Activated T-helper 2 cell treated with anti-CD3 and anti-CD28 coated beads, Interferon-gamma antibody, Interleukin-2, Interleukin-4, amounts not matched to agents 10 μg/mL and 5 μg/mL and 100 μg/mL, durations not matched to agents 14 hours and 24 hours and 36 hours (primary cell): Measurements from ENCODE around the gene HTR1D. TPM values are rescaled to one million over a fixed set of nuclear protein-coding genes. Genes with fewer than 3 reads are reported as not detected.
"Not testable (repeated sequence)": the region's sequence is repeated elsewhere in the genome, so short reads cannot be mapped to it uniquely, and the experiment has no call there.

Experiments
- DNase-seq: peaks from one replicate; pipeline ENCODE4 v3.0.0; 2021; ENCODE audit warnings: low spot score
- H3K27ac Mint-ChIP-seq: one replicate; pipeline ENCODE4 v1.8.0; 2021; ENCODE audit warnings: mixed read lengths
- H3K27me3 Mint-ChIP-seq: one replicate; pipeline ENCODE4 v1.8.0; 2021; ENCODE audit warnings: low read depth, mixed read lengths
- H3K36me3 Mint-ChIP-seq: one replicate; pipeline ENCODE4 v1.8.0; 2021; ENCODE audit warnings: low read depth, mixed read lengths
- H3K4me1 Mint-ChIP-seq: one replicate; pipeline ENCODE4 v1.8.0; 2021; ENCODE audit warnings: low read depth, mixed read lengths
- H3K4me3 Mint-ChIP-seq: one replicate; pipeline ENCODE4 v1.8.0; 2021; ENCODE audit warnings: low read depth, mild to moderate bottlenecking, moderate library complexity, mixed read lengths
- H3K9me3 Mint-ChIP-seq: one replicate; pipeline ENCODE4 v1.8.0; 2021; ENCODE audit warnings: mixed read lengths
- intact Hi-C: fragments of 100-400 bp; cut with micrococcal nuclease; formaldehyde crosslinking; loops from one replicate; pipeline ENCODE4 v1.15.1; 2023
- total RNA-seq: library from RNA; stranded (reverse); gene quantifications from 2 replicates; pipeline ENCODE4 v1.2.3, GENCODE V29; 2022

HTR1D gene
- not detected in 2 replicates for total RNA-seq

- Mint-ChIP-seq H3K9me3 (no peaks in the 10 kb centered on the region), H3K36me3 (no peaks in the 10 kb centered on the region), H3K27ac (no peak within 1 kb of the TSS), H3K4me3 (no peak within 1 kb of the TSS), H3K4me1 (peaks cover 2% of the 10 kb centered on the region), H3K27me3 (peaks cover 56% of the 10 kb centered on the region)
- no peak for DNase-seq
- intact Hi-C loops = no loop called here
These were observed at the start of gene HTR1D for GRCh38 chr1:23217421-23218115. HTR1D (minus strand) TSS chr1:23217502; CDS start chr1:23194219, 23,283 bp downstream.

- Mint-ChIP-seq H3K4me1 (no peaks in the 10 kb centered on the region), H3K4me3 (no peak overlapping the region), H3K36me3 (no peaks in the 10 kb centered on the region), H3K27me3 (peaks cover 5% of the 10 kb centered on the region), H3K27ac (no peak overlapping the region), H3K9me3 (no peaks in the 10 kb centered on the region)
- intact Hi-C loops = no loop called here
- DNase-seq = no peak
These were observed 46.1 kb upstream of the HTR1D start for GRCh38 chr1:23263380-23263887.

- H3K4me1 Mint-ChIP-seq, DNase-seq, H3K27me3 Mint-ChIP-seq, H3K9me3 Mint-ChIP-seq, intact Hi-C loops, H3K4me3 Mint-ChIP-seq, H3K27ac Mint-ChIP-seq, H3K36me3 Mint-ChIP-seq: not testable (repeated sequence)
These were observed 40.8 kb upstream of the HTR1D start for GRCh38 chr1:23258082-23258481.

GRCh38 chr1:23257371-23257770 lies 40.1 kb upstream of the HTR1D start:
- H3K4me3 Mint-ChIP-seq, H3K27ac Mint-ChIP-seq, intact Hi-C loops, H3K27me3 Mint-ChIP-seq, DNase-seq, H3K4me1 Mint-ChIP-seq, H3K9me3 Mint-ChIP-seq, H3K36me3 Mint-ChIP-seq: not testable (repeated sequence)

- Mint-ChIP-seq H3K4me1 (no peaks in the 10 kb centered on the region), H3K27me3 (peaks cover 9% of the 10 kb centered on the region), H3K36me3 (no peaks in the 10 kb centered on the region), H3K4me3 (no peak overlapping the region), H3K9me3 (no peaks in the 10 kb centered on the region), H3K27ac (no peak overlapping the region)
- DNase-seq = no peak
- intact Hi-C loops = no loop called here
These were observed 37.3 kb upstream of the HTR1D start for GRCh38 chr1:23254584-23254983.

- intact Hi-C loops = no loop called here
- Mint-ChIP-seq H3K36me3 (no peaks in the 10 kb centered on the region), H3K4me1 (no peaks in the 10 kb centered on the region), H3K27me3 (peaks cover 11% of the 10 kb centered on the region), H3K4me3 (no peak overlapping the region), H3K27ac (no peak overlapping the region), H3K9me3 (no peaks in the 10 kb centered on the region)
- no peak for DNase-seq
These were observed 34.5 kb upstream of the HTR1D start for GRCh38 chr1:23251812-23252211.

- intact Hi-C loops = no loop called here
- Mint-ChIP-seq H3K9me3 (no peaks in the 10 kb centered on the region), H3K27me3 (peaks cover 11% of the 10 kb centered on the region), H3K27ac (no peak overlapping the region), H3K36me3 (no peaks in the 10 kb centered on the region), H3K4me3 (no peak overlapping the region), H3K4me1 (no peaks in the 10 kb centered on the region)
- DNase-seq = no peak
These were observed 32.6 kb upstream of the HTR1D start for GRCh38 chr1:23249787-23250454.

- H3K4me1 Mint-ChIP-seq = no peaks in the 10 kb centered on the region
- DNase-seq = no peak
- H3K36me3 Mint-ChIP-seq = no peaks in the 10 kb centered on the region
- H3K27me3 Mint-ChIP-seq = peaks cover 11% of the 10 kb centered on the region
- H3K9me3 Mint-ChIP-seq = no peaks in the 10 kb centered on the region
- no peak overlapping the region for H3K4me3 Mint-ChIP-seq
- intact Hi-C loops = no loop called here
- H3K27ac Mint-ChIP-seq = no peak overlapping the region
These were observed 30.0 kb upstream of the HTR1D start for GRCh38 chr1:23247276-23247675.

GRCh38 chr1:23246274-23246673 lies 29.0 kb upstream of the HTR1D start:
- Mint-ChIP-seq H3K9me3 (no peaks in the 10 kb centered on the region), H3K27ac (no peak overlapping the region), H3K27me3 (peaks cover 11% of the 10 kb centered on the region), H3K4me1 (no peaks in the 10 kb centered on the region), H3K4me3 (no peak overlapping the region), H3K36me3 (no peaks in the 10 kb centered on the region)
- intact Hi-C loops = no loop called here
- no peak for DNase-seq

GRCh38 chr1:23244256-23244761 lies 27.0 kb upstream of the HTR1D start:
- Mint-ChIP-seq H3K4me1 (no peaks in the 10 kb centered on the region), H3K9me3 (no peaks in the 10 kb centered on the region), H3K4me3 (no peak overlapping the region), H3K27ac (no peak overlapping the region), H3K27me3 (no peaks in the 10 kb centered on the region), H3K36me3 (no peaks in the 10 kb centered on the region)
- intact Hi-C loops = no loop called here
- DNase-seq = no peak

GRCh38 chr1:23242414-23242813 lies 25.1 kb upstream of the HTR1D start:
- Mint-ChIP-seq H3K9me3 (no peaks in the 10 kb centered on the region), H3K4me1 (no peaks in the 10 kb centered on the region), H3K27ac (no peak overlapping the region), H3K27me3 (no peaks in the 10 kb centered on the region), H3K36me3 (no peaks in the 10 kb centered on the region), H3K4me3 (no peak overlapping the region)
- intact Hi-C loops = no loop called here
- no peak for DNase-seq

GRCh38 chr1:23239638-23240295 lies 22.5 kb upstream of the HTR1D start:
- no peaks in the 10 kb centered on the region for H3K9me3 Mint-ChIP-seq
- H3K27ac Mint-ChIP-seq = no peak overlapping the region
- no peak for DNase-seq
- H3K4me3 Mint-ChIP-seq = no peak overlapping the region
- H3K36me3 Mint-ChIP-seq = no peaks in the 10 kb centered on the region
- no peaks in the 10 kb centered on the region for H3K27me3 Mint-ChIP-seq
- intact Hi-C loops = no loop called here
- no peaks in the 10 kb centered on the region for H3K4me1 Mint-ChIP-seq

- no peak overlapping the region for H3K27ac Mint-ChIP-seq
- H3K9me3 Mint-ChIP-seq = no peaks in the 10 kb centered on the region
- no peaks in the 10 kb centered on the region for H3K27me3 Mint-ChIP-seq
- no peaks in the 10 kb centered on the region for H3K36me3 Mint-ChIP-seq
- no peaks in the 10 kb centered on the region for H3K4me1 Mint-ChIP-seq
- no peak overlapping the region for H3K4me3 Mint-ChIP-seq
- intact Hi-C loops = no loop called here
- DNase-seq = no peak
These were observed 21.3 kb upstream of the HTR1D start for GRCh38 chr1:23238565-23238964.
